WERI-Rb-1 (cell line): ENCODE data around the gene TTC9C.

Experiments used
- DNase-seq: peaks from one replicate; pipeline ENCODE4 v3.0.0-alpha.2; 2020
- H3K27ac ChIP-seq: fragments of 250-450 bp; sonication (Bioruptor Pico); 2 replicates; pipeline ENCODE4 v1.5.1; 2020; ENCODE audit warnings: mild to moderate bottlenecking, moderate library complexity
- H3K27me3 ChIP-seq: fragments of 250-450 bp; sonication (Bioruptor Pico); 2 replicates; pipeline ENCODE4 v1.5.1; 2021; ENCODE audit warnings: mild to moderate bottlenecking, low read depth, moderate library complexity; ENCODE audit not compliant: insufficient read depth, severe bottlenecking
- H3K36me3 ChIP-seq: fragments of 250-450 bp; sonication (Bioruptor Pico); 2 replicates; pipeline ENCODE4 v1.5.1; 2020; ENCODE audit warnings: mild to moderate bottlenecking, moderate library complexity
- H3K4me3 ChIP-seq: 2 replicates; pipeline ENCODE4 v1.5.1; 2011; ENCODE audit warnings: low read depth, mild to moderate bottlenecking, control low read depth, low read length
- H3K9me3 ChIP-seq: fragments of 250-450 bp; sonication (Bioruptor Pico); 2 replicates; pipeline ENCODE4 v1.5.1; 2021; ENCODE audit warnings: mild to moderate bottlenecking, moderate library complexity; ENCODE audit not compliant: severe bottlenecking
- CTCF ChIP-seq: IDR thresholded peaks from 2 replicates; pipeline ENCODE4 v1.5.1; 2011; ENCODE audit warnings: low read depth, mild to moderate bottlenecking, control low read depth, inconsistent platforms, low read length

Gene TTC9C

GRCh38 chr11:62705413-62705812 is 22.9 kb upstream of the TTC9C start:
- peak; percentile 54 for DNase-seq
- H3K27me3 ChIP-seq, result no peaks in the 10 kb centered on the region
- peak overlapping the region; percentile 60 for H3K4me3 ChIP-seq
- H3K36me3 ChIP-seq, result peaks cover 50% of the 10 kb centered on the region
- H3K9me3 ChIP-seq, result no peaks in the 10 kb centered on the region
- TF ChIP-seq CTCF, result no peak
- peak overlapping the region; percentile 81 for H3K27ac ChIP-seq

GRCh38 chr11:62705880-62706849 is 22.1 kb upstream of the TTC9C start:
- Histone ChIP-seq H3K4me3 (peak overlapping the region; percentile 60), H3K36me3 (peaks cover 54% of the 10 kb centered on the region), H3K27me3 (no peaks in the 10 kb centered on the region), H3K9me3 (no peaks in the 10 kb centered on the region), H3K27ac (peak overlapping the region; percentile 84)
- DNase-seq, result peak; percentile 94
- no peak for TF ChIP-seq CTCF

GRCh38 chr11:62706850-62707247 is 21.4 kb upstream of the TTC9C start:
- Histone ChIP-seq H3K9me3 (no peaks in the 10 kb centered on the region), H3K27me3 (no peaks in the 10 kb centered on the region), H3K36me3 (peaks cover 57% of the 10 kb centered on the region), H3K27ac (peak overlapping the region; percentile 84), H3K4me3 (peak overlapping the region; percentile 60)
- no peak for TF ChIP-seq CTCF
- no peak for DNase-seq

- H3K36me3 ChIP-seq, result peaks cover 55% of the 10 kb centered on the region
- no peaks in the 10 kb centered on the region for H3K9me3 ChIP-seq
- no peaks in the 10 kb centered on the region for H3K27me3 ChIP-seq
- peak within 1 kb of the TSS; percentile 87 for H3K27ac ChIP-seq
- peak within 1 kb of the TSS; percentile 60 for H3K4me3 ChIP-seq
- TF ChIP-seq CTCF, result no peak
- DNase-seq, result peak; percentile 65
These were observed 20.9 kb upstream of the TTC9C start, which contains the start of the genes BSCL2 and GNG3 for GRCh38 chr11:62707277-62707861. TSS of gene BSCL2 (minus strand) at chr11:62707424. CDS start at chr11:62707195, 229 bp downstream. TSS of gene GNG3 (plus strand) at chr11:62707676. CDS start at chr11:62708296, 620 bp downstream.

- TF ChIP-seq CTCF, result no peak
- Histone ChIP-seq H3K27ac (peak overlapping the region; percentile 87), H3K27me3 (no peaks in the 10 kb centered on the region), H3K36me3 (peaks cover 62% of the 10 kb centered on the region), H3K9me3 (no peaks in the 10 kb centered on the region), H3K4me3 (no peak overlapping the region)
- no peak for DNase-seq
These were observed 19.9 kb upstream of the TTC9C start for GRCh38 chr11:62708392-62708791.
